Inferior parietal cortex (tissue), 1 donor: ENCODE results near the gene VAV2.
"Not testable (repeated sequence)": the region's sequence is repeated elsewhere in the genome, so short reads cannot be mapped to it uniquely, and the experiment has no call there.

Experiments used
- DNase-seq: peaks from one replicate; pipeline ENCODE4 v3.0.0-alpha.2; 2016; ENCODE audit errors: extremely low spot score

VAV2 gene

DNA sequence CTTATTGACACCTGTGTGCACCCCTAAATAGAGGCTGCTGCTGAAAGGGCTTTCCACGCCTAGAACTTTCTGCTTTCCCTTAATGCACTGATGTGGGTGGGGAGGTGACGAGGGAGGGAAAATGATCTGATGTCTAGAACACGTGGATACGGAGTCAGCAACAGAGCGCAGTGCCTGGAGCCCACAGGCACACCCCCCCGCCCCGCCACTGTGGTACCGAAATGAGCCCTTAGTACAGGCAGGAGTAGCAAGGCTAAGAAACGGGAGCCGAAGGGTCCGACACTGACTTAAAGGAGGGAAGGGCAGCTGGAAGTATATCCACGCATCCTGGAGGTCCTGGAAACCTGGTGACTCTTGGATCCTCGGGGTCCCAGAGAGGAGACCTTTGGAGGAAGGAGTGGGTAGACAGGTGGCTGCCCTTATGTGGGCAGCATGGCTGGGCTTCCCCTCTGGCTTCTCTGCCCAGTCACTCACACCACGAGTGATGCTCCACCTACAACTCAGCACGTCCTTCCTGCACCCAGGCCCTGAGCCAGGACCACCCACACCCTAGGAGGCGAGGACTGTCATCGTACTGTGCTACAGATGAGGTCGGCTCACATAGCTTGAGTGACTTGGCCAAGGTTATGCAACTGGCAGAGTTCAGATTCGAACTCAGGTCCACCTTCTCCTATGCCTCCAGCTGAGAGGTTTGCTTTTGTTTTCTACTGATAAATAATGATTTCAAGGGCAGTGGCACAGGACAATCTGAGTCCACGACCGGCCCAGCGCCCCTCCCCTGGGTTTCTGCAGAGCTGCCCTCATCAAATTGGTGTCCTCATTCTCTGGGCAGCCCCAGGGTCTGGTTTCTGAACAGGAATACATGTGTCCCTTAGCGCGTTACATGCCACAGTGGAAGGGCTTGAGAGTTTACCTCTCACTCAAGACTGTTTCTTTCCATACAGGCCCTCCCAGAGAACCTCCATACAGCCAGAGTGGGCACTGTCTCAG lies 4.7 kb upstream of the VAV2 start:
- no peak for DNase-seq

DNA sequence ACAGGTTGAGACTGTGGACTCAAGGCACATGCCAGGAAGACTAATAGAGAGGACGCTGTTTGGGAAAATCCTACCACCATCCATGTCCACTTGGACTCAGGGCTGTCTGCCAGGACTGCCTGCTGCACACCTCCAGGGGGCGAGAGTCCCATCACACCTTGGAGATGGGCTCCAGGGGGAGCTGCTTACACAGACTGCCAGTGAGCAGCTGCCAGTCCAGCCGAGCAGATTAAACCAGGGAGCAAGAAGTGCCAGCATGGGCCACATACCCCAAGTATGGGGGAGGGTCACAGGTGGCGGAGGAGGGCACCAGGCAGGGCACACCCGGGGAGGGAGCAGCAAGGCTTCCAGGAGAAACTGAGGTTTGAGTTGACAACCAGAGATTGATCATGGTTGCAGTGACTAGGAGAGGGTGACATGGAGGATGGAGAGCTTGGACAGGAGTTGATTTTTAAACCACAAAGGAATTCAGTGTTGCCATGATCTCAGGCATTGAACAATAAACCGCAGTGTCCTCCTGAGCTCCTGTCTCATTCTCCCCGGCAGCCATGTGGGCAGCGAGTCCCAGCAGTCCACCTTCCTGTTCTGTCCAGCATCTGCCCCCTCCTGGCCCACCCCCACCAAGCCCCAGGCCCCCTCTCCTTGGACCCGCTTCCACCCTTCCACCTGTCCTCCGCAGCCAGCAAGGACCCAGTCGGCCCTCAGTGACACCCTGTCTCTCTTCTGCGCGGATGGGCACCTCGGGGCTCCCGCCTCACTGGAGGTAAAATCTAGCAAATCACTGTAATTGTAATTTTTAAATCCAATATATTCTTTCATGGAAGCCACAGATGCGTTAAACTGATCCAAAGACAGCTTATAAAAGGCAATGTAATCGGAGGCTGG lies 3.1 kb upstream of the VAV2 start:
- DNase-seq, result no peak

DNA sequence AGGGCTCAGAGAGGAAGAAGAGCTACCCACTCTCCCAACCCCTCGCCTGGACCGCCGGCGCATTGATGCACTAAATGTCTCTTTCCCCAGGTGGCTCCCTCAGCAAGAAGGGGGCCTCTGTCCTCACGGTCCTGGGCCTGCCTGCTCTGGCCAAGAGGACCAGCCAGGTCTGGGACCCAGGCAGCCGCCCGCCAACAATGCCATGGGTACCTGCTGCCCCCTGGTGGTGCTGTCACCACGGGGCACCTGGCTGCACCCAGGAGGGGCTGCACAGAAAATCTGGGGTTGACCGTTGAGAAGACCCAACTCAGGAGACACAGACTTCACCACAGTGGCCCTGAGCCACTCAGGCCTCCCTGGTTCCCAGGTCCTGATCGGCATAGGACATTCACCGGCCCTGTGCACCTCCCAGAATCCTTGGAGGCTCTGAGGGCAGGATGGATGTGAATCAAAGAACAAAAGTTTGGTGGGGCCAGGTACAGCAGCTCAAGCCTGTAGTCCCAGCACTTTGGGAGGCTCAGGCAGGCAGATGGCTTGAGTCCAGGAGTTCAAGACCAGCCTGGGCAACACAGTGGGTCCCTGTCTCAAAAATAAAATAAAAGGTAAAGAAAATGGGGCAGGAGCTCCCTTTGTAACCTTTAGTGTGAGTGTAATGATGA lies 2.4 kb upstream of the VAV2 start:
- peak; percentile 77 for DNase-seq

DNA sequence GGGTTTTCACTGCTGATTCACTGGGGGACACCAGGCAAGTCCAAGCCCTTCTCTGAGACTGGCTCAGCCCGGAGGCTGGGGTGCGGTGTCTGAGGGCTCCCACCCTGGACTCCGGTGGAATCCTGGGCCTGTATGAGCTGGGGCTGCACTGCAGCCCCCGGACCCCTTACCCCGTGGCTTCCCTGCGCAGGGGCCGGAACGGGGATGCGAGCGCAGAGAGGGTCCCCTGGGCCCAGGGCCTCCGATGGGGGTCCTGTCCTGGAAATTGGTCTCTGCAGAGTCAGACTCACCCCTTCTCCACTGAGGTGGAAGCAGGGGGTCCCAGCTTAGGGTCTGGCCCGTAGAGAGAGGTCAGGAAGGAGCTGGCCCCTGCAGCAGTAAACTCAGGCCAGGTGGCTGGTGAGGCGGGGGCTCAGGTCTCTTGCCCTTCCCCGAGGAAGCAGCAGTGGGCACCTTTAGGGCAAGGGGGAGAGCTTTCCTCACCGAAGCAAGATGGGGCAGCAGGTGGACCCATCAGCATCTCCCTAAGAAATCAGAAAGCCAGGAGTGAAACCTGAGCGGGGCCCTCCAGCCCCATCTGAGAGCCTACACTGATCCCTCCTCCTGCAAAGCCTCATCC lies 1.6 kb upstream of the VAV2 start:
- no peak for DNase-seq

DNA sequence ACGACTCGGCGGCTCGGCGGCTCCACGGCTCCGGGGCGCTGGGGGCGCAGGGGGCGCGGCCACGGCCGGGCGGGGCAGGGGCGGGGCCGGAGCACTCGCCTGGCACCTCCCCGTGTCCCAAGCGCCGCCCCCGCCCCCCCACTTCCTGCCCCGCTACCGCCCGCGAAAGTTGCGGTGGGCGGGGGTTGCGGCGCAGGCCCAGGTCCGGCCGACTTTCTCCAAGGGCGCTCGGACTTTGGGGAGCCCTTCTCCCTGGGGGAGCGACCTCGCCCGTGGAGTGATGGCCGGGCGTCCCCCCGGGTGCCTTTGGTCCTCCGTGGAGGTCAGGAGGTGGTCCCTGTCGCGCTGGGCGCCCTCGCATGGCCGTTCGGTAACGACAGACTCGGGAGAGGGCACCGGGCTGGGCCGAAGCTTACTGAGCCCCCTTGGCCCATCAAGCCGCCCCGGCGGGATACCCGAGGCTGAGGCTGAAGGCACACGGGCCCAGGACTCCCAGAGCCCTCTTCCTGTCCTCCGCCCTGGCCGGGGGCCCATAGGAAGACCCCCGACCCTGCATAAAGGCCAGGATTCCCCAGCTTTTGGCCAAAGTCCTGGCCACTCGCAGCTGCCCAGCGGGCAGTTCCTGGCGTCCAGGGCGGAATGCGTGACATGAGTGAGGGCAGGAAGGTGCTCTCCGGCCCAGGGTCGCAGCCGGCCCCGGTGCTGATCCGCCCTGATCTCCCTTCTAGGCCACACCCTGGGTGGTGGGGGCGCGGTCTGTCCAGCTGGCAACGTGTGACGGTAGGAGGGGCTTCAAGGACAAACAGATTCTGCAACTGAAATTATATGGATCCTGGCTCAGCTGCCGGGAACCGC lies 883 bp upstream of the VAV2 start:
- DNase-seq, result peak; percentile 26

DNA sequence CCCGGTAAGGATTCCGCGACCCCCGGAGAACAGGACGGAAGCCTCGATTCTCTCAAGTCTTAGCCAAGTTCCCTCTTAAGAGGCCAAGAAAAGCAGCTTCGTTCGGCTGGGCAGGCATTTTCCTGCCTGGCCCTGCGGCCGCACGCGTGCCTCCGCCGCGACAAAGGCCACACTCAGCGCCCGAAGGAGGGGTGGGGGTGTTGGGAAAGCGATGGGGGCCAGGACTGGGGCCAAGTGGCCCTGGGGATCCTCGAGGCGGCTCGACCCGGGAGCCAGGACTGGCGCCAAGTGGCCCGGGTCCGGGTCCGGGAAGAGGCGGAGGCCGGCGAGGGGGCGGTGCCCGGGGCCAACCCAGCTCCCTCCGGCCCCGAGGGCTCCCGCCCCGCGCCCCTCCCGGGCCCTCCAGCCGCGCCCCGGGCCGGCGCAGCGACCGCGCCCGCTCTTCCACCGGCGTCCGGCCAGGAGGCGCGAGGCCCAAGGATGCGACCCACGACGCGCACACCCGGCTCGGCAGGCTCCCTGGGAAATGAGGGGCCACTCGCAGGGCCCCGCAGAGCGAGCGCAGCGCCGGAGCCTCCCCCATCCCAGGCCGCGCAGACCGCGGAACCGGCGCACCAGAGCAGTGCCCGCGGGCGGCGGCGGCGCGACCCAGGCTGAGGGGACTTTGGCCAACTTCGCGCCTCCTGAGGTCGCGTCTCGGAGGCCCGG lies 756 bp downstream of the VAV2 start:
- no peak for DNase-seq

DNA sequence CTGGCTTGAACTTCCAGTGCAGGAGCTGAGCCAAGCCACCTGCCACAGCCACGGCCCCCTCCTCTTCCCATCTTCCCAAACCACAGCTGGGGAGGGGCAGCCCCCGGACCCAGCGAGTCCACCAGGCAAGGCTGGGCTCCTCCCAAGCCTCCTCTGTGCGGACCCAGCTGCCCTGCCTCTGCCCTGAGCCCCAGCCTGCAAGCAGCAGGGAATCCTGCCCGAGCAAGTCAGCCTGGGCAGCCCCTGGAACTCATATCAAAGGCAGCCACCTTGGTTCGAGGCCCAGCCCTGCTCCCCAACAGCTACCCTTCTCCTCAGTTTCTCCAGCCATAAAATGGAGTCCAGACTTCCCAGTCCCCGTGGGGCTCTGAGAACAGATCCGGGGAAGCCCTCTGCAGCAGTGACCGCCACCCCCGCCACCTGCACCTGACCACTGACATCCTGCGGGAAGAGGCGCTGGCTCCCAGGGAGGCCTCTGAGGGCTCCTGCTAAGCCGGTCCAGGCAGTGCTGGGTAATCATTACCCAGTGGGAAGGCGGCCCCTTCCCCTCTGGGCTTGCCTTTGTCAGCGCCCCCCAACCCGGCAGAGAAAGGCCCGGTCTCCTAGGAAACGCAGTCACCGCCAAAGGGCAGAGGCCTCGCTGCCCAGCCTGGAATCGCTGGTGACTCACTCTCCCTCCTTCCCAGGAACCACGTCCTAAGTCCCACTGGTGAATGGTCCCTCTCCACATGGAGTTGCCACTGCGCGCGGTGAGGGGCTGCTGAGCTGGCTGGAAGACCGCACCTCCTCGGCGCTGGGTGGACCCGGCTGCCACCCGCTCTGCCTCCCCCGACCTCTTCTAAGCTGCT lies 1.5 kb downstream of the VAV2 start:
- DNase-seq, result no peak

DNA sequence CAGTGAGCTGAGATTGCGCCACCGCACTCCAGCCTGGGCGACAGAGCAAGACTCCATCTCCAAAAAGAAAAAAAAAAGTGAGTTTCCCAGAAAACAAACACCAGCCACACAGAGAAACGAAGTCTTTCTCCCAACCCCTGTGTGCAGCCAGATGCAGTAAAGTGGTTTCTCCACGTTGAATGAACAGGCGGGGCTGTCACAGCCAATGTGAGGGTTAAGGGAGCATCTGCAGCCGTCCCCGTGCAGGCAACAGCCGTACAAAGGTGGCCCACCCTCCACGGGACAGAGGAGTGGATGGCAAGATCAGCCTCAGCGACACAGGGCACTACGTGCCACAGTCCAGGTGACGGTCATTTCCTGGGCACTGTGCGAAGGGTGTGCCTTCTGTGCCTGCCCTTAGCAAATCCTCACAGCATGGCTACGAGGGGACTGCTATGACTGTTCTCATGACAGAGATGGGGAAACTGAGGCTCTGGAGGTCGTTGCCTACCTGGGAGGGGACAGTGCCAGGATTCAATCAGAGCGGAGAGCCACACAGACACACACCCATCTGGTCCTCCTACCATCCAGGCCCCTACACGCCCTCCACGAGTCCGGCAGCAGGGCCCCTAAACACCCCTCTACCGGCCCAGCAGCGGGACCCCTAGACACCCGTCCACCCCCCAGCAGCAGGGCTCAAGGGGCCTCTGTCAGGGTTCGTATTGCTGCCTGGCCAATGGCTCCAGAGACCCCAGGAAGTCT lies 2.3 kb downstream of the VAV2 start:
- no peak for DNase-seq

DNA sequence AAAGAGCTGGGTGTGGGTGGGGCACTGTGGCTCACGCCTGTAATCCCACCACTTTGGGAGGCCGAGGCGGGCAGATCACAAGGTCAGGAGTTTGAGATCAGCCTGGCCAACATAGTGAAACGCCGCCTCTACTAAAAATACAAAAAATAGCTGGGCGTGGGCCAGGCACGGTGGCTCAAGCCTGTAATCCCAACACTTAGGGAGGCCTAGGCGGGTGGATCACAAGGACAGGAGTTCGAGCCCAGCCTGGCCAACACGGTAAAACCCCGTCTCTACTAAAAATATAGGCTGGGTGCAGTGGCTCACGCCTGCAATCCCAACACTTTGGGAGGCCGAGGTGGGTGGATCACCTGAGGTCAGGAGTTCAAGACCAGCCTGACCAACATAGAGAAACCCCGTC lies 3.4 kb downstream of the VAV2 start:
- DNase-seq, result not testable (repeated sequence)

DNA sequence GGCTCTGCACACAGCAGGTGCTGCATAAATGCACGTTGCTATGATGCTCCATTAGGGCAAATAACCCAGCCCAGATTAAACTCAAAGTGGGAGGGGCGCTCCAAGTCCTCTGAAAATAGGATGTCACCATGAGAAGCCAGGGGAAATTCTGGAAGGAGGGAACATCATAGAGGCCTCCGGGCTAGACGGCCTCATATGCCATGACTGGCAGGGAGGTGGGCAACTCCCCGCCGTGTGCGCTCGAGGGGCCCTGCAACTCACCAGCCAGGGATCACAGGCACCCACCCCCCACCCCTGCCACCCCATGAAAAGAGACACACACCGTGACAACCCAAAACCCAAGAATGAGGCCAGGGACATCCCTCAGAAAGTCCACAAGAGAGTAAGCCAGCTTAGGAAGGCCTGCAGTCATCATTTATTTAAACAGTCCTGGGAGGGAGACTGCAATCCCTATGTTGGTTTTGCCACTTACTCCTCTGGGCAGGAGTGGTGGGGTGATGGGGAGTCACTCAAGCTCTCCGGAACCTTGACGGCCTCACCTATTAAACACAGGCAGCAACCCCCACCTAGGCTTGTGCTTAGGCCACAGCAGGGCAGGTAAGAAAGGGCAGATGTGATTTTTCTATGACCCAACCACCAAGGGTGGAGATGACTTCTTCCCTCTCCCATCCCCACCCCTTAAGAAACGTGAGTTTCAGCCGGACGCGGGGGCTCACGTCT lies 4.0 kb downstream of the VAV2 start:
- no peak for DNase-seq

DNA sequence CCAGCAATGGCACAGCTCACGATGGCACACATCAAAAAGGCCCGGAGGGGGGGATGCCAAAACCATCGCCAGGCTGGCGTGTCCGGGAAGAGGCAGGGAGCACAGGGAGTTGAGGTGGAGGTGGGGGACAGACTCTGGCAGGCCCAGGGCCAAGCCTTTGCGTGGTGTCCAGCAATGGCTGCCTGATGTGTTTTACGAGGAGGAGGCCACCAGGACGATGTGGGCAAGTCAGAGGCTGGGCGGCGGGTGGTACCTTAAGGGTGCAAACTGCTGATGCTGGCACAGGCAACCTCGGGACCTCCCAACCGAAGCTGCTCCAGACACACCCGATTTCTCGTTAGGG lies 4.7 kb downstream of the VAV2 start:
- DNase-seq, result no peak

DNA sequence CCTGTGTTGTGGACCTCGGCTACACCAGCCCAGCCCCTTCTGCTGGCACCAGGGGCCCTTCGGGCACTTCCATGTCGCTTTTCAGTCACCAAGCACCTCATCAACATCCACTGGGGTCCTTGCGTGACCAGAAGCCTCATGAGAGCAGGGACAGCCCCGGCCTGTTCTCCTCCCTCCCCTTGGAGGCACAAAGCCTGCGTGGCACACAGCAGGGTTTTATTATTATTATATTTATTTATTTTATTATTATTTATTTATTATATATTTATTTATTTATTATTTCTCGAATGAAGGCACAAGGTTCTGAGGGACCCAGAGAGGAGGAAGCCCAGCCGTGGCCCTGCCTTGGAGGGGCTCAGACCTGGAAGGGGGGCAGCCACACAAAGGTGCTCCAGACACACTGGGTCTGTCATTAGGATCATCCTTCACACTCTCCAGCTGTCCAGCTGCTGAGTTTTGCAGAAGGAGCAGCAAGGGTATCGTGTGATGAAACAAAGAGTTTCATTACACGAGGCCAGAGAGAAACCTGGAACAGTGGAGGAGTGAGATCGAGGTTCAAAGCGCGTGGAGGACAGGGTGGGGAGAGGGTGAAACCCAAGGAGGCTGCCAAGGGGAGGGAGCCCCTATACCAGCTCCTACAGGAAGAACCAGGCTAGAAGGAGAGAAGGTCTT lies 5.2 kb downstream of the VAV2 start:
- no peak for DNase-seq

DNA sequence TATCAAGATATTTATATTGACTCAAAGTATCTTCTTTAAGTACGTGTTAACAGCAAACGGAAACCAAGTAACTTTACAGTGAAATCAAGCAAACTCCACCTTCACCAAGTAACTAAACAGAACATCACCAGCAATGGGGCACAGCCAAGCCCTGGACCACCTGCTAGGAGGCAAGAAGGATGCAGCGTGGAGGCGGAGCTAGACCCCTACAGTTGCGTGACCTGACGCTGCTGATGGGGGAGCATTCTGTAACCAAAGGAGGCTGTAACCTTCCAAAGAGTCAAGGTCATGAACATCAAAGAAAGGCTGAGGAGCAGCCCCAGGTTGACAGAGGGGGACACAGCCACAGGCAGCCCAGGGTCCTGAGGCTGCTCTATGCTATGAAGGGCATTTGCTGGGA lies 6.1 kb downstream of the VAV2 start:
- no peak for DNase-seq

DNA sequence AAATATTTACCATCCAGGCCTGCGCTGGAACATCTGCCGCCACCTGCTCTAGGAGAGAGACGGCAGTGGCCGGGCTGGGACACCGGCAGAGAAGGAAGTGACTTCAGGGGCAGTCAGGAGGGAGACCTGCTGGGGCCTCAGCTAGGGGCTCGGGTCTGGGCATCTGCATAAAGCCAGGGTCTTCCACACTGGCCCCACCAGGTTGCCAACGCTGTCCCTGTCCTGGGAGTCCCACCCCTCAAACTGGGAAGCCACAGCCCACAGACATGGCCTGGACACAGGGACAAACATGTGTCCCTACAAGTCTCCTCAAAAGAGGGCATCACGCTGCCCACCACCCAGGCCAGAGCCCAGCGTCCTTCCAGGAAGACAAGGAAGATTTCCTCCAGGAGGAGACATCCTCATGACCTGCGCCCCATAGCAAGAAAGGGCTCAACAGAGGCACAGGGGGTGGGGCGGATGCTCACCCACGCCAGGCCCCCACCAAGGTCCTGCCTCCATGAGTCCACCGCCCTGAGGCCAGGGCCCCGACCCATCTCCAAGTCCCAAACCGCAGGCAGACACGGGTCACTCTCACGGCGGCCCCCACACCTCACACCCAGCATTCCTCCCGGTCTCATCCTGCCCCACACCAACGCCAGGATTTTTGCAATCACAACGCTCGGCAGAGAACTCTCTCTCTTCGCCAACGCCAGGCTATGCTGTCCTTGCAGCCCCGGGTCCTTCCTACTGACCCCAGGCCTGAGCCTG lies 9.0 kb downstream of the VAV2 start:
- DNase-seq, result no peak

DNA sequence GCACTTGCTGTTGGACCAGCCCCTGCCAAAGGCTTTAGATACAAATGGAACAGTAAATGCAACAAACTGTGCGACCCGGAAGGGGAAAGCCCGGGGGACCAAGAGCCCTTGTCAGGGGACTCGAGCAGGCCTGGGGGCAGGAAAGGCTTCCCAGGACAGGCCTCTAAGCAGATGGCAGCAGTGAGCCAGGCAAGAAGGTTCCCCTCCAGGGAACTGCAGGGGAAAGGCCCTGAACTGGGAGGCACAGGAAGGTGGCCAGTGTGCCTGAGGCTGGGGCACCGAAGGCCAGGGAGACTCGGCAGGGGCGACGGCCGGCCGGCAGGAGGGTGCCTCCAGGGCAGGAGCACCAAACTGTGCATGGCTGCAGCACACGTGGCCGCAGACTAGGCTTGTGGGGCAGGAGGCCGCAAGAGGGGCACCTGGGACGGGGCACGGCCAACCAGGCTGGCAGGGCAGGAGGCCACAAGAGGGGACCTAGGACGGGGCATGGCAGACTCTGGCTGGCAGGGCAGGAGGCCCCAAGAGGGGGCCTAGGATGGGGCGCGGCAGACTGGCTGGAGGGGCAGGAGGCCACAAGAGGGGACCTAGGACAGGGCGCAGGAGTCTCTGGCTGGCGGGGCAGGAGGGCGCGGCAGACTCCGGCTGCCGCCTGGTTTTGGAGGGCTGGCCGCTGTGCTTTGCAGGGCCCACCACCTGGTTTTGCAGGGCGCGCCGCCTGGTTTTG lies 10.0 kb downstream of the VAV2 start:
- no peak for DNase-seq

DNA sequence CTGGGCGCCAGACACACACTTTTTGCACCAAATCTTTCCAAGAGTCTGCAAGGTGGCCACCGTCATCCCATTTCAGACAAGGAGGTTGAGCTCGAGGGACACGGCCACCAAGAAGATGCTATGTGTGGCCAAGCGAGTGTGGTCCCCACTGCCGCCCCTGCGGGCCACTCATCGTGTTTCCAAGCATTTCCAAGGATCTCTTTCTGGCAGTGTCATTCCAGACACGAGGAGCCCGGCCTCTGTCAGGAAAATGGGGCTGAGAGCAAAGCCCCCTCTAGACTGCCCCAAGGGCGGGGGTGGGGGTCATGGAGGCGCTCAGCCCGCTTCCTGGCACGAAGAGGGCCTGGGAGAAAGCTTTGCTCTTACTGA lies 10.6 kb downstream of the VAV2 start:
- DNase-seq, result no peak
